ENCODE measurements around the gene ZBTB20. TPM values are rescaled to one million over a fixed set of nuclear protein-coding genes. Genes with fewer than 3 reads are reported as not detected.

Gene ZBTB20
- total RNA-seq, 1 donor from 2014 or later: 84.2 TPM

- intact Hi-C loops (cut with DNase I): no loop called here
- no peak for DNase-seq (ENCODE audit: low spot score)
These were observed 173.6 kb downstream of the ZBTB20 start for GRCh38 chr3:114973536-114973935.

DNA sequence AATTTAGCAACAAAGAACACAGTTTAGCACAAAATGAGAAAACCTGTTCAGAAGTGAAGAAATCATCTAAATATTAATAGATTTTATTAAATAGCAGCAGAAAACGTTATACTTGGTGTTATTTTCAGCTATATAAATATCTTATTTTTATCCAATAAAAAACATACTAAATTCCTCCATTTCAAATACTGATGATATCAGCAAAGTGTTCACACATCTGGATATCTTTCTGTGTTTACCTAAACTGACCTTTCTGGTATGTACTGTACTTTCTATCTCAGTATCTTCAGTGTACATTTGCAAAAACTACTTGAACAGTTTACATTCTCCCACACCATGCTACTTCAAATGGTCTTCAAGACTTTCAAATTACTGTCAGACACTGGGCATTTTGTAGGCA is 179.9 kb downstream of the ZBTB20 start:
- intact Hi-C loops (cut with DNase I): no loop called here
- no peak for DNase-seq (ENCODE audit: low spot score)

- DNase-seq (ENCODE audit: low spot score): no peak
- intact Hi-C loops (cut with DNase I): no loop called here
These were observed 184.9 kb downstream of the ZBTB20 start for GRCh38 chr3:114962189-114962588.

GRCh38 chr3:114958930-114959329 is 188.2 kb downstream of the ZBTB20 start:
- intact Hi-C loops (cut with DNase I): no loop called here
- DNase-seq (ENCODE audit: low spot score): no peak

DNA sequence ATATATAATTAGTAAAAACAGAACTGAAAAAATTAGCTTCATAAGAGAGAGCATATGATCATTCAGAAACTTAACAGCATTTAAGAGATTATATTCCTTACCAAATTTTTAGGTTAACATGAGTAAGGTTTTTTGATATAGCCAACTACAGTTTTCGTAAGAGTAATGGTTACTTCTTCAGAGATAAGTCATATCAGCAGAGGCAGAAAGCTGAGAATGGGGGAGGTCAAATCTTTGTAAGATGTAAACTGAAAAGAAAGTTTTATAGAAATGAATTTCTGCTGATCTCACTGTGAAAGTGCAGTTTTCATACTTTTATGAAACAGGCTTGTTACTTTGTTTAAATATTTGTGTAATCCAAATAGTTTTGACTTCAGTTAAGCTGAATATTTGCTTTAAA is 193.3 kb downstream of the ZBTB20 start:
- intact Hi-C loops (cut with DNase I): no loop called here
- DNase-seq (ENCODE audit: low spot score): no peak

DNA sequence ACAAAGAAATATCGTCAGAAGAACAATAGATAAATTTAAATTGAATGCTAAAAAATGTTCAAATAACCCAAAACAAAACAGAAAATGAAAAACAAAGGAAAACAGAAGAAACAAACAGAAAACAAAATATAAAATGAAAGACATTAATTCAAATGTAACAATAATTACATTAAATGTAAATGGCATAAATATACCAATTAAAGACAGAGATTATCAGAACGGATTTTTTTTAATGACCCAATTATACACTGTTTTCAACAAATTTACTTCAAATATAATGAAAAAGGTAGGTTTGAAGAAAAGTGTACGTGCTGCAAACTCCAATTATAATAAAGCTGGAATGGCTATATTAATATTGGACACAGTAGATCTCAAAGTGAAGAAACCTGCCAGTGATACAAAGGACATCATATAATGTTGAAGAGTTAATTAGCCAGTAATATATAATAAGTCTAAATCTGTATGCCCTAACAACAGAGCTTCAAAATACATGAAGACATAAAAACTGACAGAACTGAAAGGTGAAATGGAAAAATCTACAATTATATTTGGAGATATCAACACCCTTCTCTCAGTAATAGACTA is 193.8 kb downstream of the ZBTB20 start:
- no peak for DNase-seq (ENCODE audit: low spot score)
- intact Hi-C loops (cut with DNase I): no loop called here

DNA sequence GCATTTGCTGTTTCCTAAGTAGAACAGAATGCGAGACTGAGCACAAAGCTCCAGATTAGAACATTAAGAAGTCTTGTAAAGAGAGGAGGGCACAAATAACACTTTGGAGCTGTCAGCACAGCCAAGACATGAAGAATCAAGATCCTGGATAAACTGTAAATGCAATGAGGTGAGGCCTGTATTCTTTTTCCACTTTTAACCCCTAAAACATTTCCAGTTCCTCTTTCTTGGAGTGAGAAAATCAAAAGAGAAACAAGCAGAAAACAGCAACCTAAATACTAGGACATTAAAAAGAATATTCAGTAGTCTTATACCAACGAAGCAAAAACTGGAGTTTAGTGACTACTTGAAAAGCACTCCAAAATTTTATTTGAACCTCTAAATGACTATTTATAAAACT is 204.3 kb downstream of the ZBTB20 start:
- intact Hi-C loops (cut with DNase I): no loop called here

DNA sequence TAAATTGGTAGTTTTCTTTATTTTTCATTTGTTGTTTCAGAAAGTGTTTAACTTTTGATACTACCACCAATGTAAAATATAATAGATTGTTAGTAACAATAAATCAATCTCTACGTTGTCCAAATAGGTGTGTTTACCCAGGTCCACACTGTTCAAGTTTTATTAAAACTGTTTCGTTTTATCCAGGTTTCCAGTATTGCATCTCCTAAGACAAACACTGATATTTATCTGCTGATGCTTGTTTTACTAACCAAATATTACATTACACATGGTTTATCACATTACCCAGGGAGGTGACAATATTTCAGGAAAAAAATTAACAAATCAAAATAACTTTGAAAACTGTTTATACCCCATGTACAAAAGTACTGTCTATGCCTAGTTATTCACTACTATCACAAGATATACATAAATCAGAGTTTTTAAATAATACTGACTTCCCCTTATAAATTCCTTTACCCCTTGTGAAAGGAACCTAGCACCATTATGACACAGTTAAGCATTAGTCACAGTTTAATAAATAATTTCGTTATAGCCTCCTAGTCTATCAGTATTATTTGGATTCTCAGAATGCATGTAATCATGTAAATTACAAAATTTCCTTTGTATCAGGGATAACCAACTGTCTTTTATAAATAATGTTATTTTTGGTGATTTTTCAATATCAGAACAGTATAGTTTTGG is 205.3 kb downstream of the ZBTB20 start:
- intact Hi-C loops (cut with DNase I): no loop called here
- DNase-seq (ENCODE audit: low spot score): no peak

More for the DNA sequence above, 204.3 kb downstream of the ZBTB20 start:
- DNase-seq (ENCODE audit: low spot score): no peak

DNA sequence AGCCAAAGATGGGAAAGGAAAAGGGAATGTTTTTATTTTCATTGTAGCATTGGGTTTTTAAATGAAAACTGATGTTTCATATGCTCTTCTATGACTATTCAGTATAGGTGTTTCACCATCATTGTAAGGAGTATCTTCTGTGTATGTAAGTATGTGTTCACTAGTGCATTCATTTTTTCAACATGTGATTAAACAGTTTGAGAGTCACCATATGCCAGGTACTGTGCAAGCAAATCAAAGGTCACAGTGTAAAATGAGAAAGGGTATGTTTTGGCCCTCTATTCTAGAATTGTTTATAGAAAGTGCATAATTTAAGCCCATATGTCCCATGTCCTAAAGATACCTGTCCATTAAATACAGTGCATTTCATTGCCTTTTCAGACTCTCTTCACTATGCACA is 207.2 kb downstream of the ZBTB20 start:
- DNase-seq (ENCODE audit: low spot score): no peak
- intact Hi-C loops (cut with DNase I): no loop called here

- no peak for DNase-seq (ENCODE audit: low spot score)
- intact Hi-C loops (cut with DNase I): no loop called here
These were observed 213.7 kb downstream of the ZBTB20 start for GRCh38 chr3:114933407-114933806.

DNA sequence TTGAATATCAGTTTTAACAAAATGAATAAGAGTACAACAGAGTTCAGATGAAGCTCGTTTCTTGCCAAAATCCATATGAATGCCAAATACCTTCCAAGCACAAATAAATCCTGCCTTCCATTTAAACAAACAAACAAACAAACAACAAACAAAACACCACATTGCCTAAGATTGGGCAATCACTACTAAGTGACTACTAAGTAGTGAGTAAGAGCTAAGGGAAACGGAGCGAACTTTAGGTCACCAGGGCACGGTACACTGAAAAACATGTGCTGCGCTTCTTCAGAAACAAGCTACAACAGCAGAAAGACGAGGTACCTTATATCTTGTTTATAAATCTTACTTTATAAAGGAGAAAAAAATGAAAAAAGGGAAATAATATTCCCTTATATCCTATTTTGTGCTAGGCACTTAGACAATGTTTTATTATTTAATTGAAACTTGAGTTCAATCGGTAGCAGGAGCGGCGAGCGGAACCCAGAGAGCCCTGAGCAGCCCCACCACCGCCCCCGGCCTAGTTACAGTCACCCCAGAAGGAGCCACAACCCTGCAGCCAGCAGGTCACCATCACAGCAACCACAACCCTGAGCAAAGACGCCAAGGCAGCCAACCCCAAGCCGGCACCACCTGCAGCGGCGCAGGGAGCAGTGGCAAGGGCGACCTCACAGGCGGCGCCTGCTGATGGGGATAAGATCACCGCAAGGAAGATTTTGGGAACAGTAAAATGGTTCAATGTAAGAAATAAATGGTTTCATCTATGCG is 216.9 kb downstream of the ZBTB20 start:
- no peak for DNase-seq (ENCODE audit: low spot score)
- intact Hi-C loops (cut with DNase I): no loop called here

DNA sequence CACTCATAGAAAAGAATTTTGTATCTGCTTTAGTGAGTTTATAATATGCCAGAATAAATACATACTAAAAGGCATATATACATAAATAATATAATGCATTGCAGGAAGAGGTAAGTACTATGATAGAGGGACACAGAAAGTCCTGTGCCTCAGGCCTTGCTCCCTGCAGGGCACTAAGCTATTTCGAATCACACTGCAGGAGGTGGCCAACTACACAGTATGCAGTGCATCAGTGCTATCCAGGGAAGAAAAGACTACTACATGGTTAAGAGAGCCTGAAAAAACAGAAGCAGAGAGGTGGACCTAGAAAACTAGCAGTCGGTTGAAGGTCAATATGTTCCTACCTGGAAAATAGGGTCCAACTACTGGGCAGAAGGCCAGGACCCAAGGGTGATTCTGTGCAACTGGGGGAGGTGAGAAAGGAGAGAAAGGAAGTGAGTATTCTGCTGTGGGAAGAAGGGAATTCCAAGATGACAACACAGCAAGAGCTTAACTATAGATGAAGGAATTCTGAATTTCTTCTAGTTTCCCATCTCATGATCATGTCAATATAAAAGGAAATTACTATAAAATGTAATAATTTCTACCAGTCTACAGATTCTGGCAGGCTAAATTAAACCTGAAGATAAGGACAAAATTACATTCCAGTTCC is 218.0 kb downstream of the ZBTB20 start:
- no peak for DNase-seq (ENCODE audit: low spot score)
- intact Hi-C loops (cut with DNase I): no loop called here

GRCh38 chr3:114904633-114905032 is 242.5 kb downstream of the ZBTB20 start:
- intact Hi-C loops (cut with DNase I): no loop called here
- no peak for DNase-seq (ENCODE audit: low spot score)

- intact Hi-C loops (cut with DNase I): no loop called here
- no peak for DNase-seq (ENCODE audit: low spot score)
These were observed 243.9 kb downstream of the ZBTB20 start for GRCh38 chr3:114903213-114903612.

DNA sequence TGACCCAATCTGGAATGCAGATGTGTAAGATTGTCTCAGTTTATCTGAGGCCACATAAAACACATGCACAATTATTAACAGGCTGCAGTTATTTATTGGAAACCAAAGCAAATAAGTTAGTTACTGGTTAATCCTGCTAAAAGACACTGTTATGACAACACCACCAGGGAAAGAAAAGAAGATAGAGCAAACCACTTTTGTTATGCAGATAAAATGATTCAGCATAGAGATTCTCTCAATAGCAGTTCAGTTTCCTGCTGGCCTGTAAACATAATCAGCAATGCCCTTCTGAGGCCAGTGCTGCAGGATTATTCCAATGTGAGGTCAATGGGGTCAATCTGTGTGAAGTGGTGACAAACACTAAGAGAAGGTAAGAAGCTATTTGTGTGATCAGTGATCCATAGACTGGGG is 244.4 kb downstream of the ZBTB20 start:
- no peak for DNase-seq (ENCODE audit: low spot score)
- intact Hi-C loops (cut with DNase I): no loop called here

DNA sequence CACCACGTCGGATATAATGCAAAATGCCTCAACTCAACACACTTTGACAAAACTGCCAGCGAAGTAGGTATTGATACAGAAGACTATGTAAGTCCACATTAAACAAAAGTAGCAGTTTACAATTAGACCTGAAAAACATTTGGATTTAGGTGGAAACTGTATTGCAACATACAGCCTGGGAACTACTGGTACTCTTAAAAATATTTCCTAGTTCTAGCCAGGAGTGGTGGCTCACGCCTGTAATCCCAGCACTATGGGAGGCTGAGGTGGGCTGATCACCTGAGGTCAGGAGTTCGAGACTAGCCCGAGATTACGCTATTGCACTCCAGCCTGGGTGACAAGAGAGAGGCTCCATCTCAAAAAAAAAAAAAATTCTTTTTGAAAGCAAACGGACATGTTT is 246.2 kb downstream of the ZBTB20 start:
- intact Hi-C loops (cut with DNase I): no loop called here
- no peak for DNase-seq (ENCODE audit: low spot score)

DNA sequence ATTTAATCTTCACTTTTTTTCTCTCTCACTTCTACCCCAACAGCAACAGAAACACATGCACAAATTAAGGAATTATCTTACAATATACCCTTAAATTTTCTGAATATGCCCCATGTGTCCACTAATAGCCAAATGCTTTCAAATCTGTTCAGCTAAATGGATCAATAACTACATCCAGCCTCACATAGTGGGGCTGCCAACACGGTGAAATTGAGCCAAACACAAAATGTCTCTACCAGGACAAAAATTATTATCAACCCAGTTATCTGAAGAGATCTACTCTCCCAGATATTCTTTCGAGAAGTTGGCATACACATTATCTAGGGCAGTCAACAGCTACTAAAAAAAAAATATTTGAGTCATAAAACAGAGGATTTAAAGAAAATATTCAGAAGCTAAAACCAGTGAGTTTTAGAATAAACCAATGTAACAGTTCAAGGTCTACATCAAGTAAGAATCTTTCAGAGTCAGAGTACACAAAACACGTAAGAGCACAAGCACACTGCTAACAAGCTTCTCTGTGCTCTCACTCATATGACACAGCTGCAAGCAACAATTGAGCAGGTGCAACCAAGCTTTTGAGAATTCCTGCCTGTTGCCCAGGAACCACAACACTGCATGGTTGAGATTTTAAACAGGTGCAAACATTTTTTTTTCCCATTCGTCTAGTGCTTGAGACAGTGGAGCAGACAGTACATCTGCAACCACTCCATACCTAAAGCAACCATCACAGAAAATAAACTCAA is 247.7 kb downstream of the ZBTB20 start:
- no peak for DNase-seq (ENCODE audit: low spot score)
- intact Hi-C loops (cut with DNase I): no loop called here

DNA sequence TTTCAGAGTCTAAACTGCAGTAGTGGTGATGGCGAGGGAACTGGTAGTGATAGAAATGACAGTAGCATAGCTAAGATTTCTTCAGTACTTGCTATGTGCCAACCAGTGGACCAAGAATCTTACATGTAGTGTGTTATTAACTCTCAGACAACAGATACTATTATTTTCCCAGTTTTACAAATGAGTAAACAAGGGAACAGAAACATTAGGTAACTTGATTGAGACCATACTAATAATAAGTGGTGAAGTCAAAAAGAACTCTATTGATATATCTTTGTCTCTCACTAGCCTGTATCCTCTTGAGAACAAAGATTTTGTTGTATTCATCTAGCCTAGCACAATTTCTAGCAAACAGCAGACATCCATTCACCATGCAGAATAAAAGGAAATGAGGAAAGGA is 250.1 kb downstream of the ZBTB20 start:
- DNase-seq (ENCODE audit: low spot score): no peak
- intact Hi-C loops (cut with DNase I): no loop called here

- no peak for DNase-seq (ENCODE audit: low spot score)
- intact Hi-C loops (cut with DNase I): no loop called here
These were observed 253.7 kb downstream of the ZBTB20 start for GRCh38 chr3:114893361-114893760.

DNA sequence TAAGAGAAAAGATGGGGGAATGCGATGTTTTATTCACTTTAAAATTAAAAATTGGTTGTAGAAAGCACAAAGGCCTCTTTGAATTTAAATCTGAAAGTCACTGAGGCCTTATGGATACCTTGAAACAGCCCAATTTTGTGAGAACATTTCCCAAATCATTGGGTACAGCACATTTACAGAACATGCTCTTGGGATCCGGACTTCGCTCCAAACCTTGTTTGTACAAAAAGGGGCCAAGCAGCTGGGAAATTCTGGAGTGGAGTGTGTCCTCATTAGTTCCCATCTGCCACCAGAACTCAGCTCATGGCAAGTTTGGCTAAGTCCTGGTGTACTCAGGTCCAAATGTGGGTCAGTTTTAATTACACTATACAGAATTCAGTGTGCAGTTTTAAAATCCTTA is 254.2 kb downstream of the ZBTB20 start:
- intact Hi-C loops (cut with DNase I): no loop called here
- no peak for DNase-seq (ENCODE audit: low spot score)
